Uterus (tissue), 2 donors: ENCODE measurements around the gene SGIP1.

Source experiments
- POLR2A ChIP-seq, 2 donors: fragments of 450-650 bp; IDR thresholded peaks; one replicate each; pipeline ENCODE4 v1.6.1; 2016; ENCODE audit warnings: antibody characterized with exemption in 2 of 2, mild to moderate bottlenecking in 1 of 2, moderate library complexity in 1 of 2
- TF ChIP-seq, protein P1 (sequence below), 4 experiments: fragments of 200-600 bp in 2 of 4; fragments of 450-650 bp in 2 of 4; sonication (generic) in 2 of 4; IDR thresholded peaks; one replicate each; pipeline ENCODE4 v1.5.1; 2016 to 2019; ENCODE audit warnings: antibody characterized with exemption in 4 of 4, mild to moderate bottlenecking in 2 of 4, moderate library complexity in 1 of 4

DNA sequence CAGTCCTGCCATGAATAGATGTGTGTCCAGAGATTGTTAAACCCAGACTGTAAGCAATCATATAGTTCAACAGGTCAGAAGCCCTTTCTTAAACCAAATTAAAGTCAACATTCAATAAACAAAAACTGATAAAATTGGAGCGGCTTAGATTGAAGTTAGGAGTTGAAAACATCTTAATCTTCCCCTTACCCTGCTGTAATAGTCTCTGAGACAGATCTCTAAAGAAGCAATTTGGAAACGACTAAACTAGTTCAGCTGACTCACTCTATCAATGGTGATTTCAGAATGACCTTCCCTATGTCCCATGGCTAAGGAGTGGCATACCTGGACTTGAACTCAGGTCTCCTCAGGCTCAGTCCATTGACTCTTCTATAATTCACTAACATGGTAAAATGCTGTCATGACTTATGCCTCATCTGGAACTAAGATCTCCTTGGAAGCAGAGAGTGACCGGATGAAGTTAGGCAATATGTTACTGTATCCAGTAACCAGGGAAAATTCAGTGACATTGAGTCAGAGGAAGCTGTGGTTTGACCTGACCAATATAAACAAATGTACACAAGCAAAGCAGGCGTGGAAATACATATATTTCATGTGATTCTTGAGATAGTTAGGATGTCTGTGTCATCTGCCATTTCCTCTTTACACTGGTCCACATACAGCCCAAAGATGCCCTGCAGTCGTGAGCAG is 30.1 kb downstream of the SGIP1 start:
- no peak for TF ChIP-seq POLR2A (IDR thresholded peaks at IDR 0.05)
- TF ChIP-seq, protein P1, sequence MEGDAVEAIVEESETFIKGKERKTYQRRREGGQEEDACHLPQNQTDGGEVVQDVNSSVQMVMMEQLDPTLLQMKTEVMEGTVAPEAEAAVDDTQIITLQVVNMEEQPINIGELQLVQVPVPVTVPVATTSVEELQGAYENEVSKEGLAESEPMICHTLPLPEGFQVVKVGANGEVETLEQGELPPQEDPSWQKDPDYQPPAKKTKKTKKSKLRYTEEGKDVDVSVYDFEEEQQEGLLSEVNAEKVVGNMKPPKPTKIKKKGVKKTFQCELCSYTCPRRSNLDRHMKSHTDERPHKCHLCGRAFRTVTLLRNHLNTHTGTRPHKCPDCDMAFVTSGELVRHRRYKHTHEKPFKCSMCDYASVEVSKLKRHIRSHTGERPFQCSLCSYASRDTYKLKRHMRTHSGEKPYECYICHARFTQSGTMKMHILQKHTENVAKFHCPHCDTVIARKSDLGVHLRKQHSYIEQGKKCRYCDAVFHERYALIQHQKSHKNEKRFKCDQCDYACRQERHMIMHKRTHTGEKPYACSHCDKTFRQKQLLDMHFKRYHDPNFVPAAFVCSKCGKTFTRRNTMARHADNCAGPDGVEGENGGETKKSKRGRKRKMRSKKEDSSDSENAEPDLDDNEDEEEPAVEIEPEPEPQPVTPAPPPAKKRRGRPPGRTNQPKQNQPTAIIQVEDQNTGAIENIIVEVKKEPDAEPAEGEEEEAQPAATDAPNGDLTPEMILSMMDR (IDR thresholded peaks at IDR 0.05), result no peak
